Erythroblast (primary cell): ENCODE results near the gene CFAP58.

Source experiments
- GATA1 ChIP-seq: IDR thresholded peaks from 2 replicates; pipeline ENCODE4 v1.6.1; 2011; ENCODE audit warnings: low read depth, mild to moderate bottlenecking, control low read depth, low read length, moderate library complexity
- POLR2A ChIP-seq: IDR thresholded peaks from 2 replicates; pipeline ENCODE4 v1.6.1; 2011; ENCODE audit warnings: mild to moderate bottlenecking, low read length

DNA sequence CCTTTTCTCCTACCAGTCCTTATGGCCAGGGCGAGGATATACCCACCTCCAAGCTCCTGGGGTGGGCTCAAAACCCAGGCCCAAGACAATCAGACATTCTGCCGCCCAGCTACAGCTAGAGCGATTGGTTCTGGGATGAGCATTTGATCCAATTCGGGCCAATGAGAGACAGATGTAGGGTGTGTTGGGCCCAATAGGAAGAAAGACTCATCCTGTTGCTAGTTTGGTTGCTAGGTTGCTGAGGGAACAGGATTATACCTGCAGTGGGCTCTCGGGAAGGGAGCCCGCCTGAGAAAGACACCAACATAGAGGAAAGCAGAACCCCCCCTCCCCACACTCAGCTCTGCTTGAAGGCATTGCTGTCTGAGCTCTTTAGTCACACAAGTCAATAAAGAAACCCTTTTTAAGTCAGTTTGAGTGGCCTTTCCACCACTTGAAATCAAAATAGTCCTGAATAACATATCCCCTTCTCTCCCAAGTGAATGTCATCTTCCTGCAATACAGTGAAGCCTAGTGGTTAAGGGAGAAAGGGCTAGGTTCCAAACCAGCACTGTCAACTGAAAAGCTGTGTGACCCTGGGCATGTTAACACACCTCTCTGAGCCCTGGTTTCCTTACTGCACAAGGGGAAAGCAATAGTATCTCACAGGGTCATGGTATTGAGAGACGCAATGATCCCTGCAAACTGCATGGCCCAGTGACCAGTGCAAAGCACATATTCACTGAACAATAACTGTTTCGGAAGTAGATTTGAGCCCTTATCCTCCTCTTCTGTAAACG lies 37.1 kb upstream of the CFAP58 start:
- TF ChIP-seq POLR2A (no peak), GATA1 (no peak)
